Stomach (tissue), 9 donors: Measurements from ENCODE around the gene FAM163B. TPM values are rescaled to one million over a fixed set of nuclear protein-coding genes. Genes with fewer than 3 reads are reported as not detected.

ENCODE experiments used
- DNase-seq, 2 donors: peaks; one replicate each; pipeline versions ENCODE4 v3.0.0 to v3.0.0-alpha.2; 2013 to 2019
- H3K27ac ChIP-seq, 5 donors: fragments of 200-600 bp in 4 of 5; sonication (generic) in 4 of 5; one replicate each; pipeline ENCODE4 v1.5.1; 2013 to 2019; ENCODE audit warnings: mild to moderate bottlenecking in 1 of 5, moderate library complexity in 1 of 5
- H3K27me3 ChIP-seq, 3 donors: fragments of 200-600 bp; sonication (generic); one replicate each; pipeline ENCODE4 v1.5.1; 2017 to 2019; ENCODE audit warnings: mixed run types in 1 of 3
- H3K36me3 ChIP-seq, 4 donors: fragments of 200-600 bp; sonication (generic); 1 replicate in 3 of 4; 2 replicates in 1 of 4; pipeline ENCODE4 v1.5.1; 2016 to 2019
- H3K4me1 ChIP-seq, 4 donors: fragments of 200-600 bp; sonication (generic); one replicate each; pipeline ENCODE4 v1.5.1; 2016 to 2019
- H3K4me3 ChIP-seq, 4 donors: fragments of 200-600 bp; sonication (generic) in 3 of 4; one replicate each; pipeline ENCODE4 v1.5.1; 2016 to 2019; ENCODE audit warnings: mild to moderate bottlenecking in 1 of 4
- H3K9me3 ChIP-seq, 4 donors: fragments of 200-600 bp; sonication (generic); one replicate each; pipeline ENCODE4 v1.5.1; 2016 to 2019
- CTCF ChIP-seq, 7 experiments: fragments of 450-650 bp in 4 of 7; fragments of 200-600 bp in 3 of 7; sonication (generic) in 3 of 7; IDR thresholded peaks; one replicate each; pipeline ENCODE4 v1.5.1; 2016 to 2019; ENCODE audit warnings: antibody characterized with exemption in 7 of 7, control low read depth in 2 of 7, mild to moderate bottlenecking in 1 of 7
- EP300 ChIP-seq: sonication (generic); formaldehyde crosslinking; IDR thresholded peaks from one replicate; pipeline ENCODE4 v1.6.1; 2017; ENCODE audit warnings: antibody characterized with exemption
- POLR2A ChIP-seq, 4 donors: fragments of 450-650 bp; IDR thresholded peaks; one replicate each; pipeline ENCODE4 v1.6.1; 2016; ENCODE audit warnings: antibody characterized with exemption in 4 of 4, control low read depth in 2 of 4, mild to moderate bottlenecking in 1 of 4, moderate library complexity in 1 of 4
- POLR2AphosphoS5 ChIP-seq, 3 donors: sonication (generic); formaldehyde crosslinking; IDR thresholded peaks; one replicate each; pipeline ENCODE4 v1.6.1; 2016; ENCODE audit warnings: antibody characterized with exemption in 3 of 3
- WGBS, 5 donors: extraction: QIAGEN DNeasy Blood & Tissue Kit in 3 of 5; methylation state at CpG; one replicate each; pipeline versions ENCODE4 v1.1.5 to v1.1.7; 2013 to 2018; 5-methylcytosine and 5-hydroxymethylcytosine counted together
- intact Hi-C: fragments of 100-400 bp; cut with DNase I; formaldehyde crosslinking; loops from one replicate; pipeline ENCODE4 v1.15.1; 2023; ENCODE audit warnings: low total_unique reads
- polyA plus RNA-seq, 3 donors: library from polyadenylated mRNA; stranded (reverse); fragments of 200-250 nt; gene quantifications; one replicate each; pipeline ENCODE4 v1.2.3, GENCODE V29; 2013
- total RNA-seq, 5 donors: library from RNA; depleted of rRNA; stranded (reverse); fragments of >200 nt; gene quantifications; one replicate each; pipeline versions ENCODE4 v1.1.0 to v1.2.3, GENCODE V29; 2014 to 2016
- donor health status: healthy with polysubstance abuse.
- donor health status: Bipolar disorder and iron deficiency.
- donor health status: healthy.

The FAM163B gene
- total and polyA plus RNA-seq, 8 donors = not detected

DNA sequence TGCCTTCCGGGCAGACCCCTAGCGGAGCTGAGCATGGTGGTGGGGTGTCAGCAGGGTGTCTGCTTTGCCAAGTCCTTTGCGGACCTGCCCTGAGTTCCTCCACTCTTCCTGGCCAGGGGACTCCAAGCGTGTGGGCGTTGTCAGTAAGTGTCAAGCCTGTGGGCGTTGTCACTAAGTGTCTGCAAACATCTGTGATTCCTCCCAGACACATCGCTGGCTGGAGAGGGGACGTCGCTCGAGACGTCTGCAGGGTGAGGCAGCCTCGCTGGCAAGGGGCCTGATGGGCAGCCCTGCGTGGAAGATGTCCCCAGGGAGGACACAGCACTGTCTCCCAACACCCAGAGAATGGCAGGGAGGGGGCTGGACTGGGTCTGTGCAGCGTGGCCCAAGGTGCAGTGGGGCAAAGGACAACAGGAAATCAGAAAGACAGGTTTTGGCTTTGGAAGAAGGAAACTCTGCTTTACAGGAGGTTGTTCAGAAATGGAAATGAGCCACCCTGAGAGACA lies 45.8 kb downstream of the FAM163B start:
- intact Hi-C loops = no loop called here

DNA sequence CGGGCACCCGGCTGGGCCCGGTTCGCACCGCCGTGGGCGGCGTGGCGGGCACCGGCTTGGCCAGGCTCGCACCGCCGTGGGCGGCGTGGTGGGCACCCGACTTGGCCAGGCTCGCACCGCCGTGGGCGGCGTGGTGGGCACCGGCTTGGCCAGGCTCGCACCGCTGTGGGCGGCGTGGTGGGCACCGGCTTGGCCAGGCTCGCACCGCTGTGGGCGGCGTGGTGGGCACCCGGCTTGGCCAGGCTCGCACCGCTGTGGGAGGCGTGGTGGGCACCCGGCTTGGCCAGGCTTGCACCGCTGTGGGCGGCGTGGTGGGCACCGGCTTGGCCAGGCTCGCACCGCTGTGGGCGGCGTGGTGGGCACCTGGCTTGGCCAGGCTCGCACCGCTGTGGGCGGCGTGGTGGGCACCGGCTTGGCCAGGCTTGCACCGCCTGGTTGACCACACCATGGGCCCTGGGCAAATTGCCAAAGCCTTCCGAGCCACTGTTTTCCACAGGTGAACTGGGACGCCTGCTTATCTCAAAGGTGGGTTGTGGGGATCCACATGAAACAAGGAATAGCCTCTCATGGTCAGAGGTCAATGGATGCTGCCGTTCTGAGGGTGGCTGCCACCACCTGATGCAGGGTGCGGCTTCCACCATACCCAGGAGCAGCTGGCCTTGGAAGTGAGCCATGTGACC lies 46.4 kb downstream of the FAM163B start:
- 74 to 90% (median 81%) methylated on average over 14 to 48 of the region's 54 CpGs for WGBS, 5 donors
- Histone ChIP-seq H3K4me3 (no peak overlapping the region), H3K9me3 (no peaks in the 10 kb centered on the region), H3K36me3 (no peaks in the 10 kb centered on the region), H3K4me1 (peaks cover 9 to 42% (median 35%) of the 10 kb centered on the region in 4 donors), H3K27me3 (peaks cover 0 to 13% (median 0%) of the 10 kb centered on the region in 3 donors), H3K27ac (peak overlapping the region in 1 of 5 donors; percentile 7)
- TF ChIP-seq CTCF (IDR thresholded peaks at IDR 0.05) (no peak), POLR2AphosphoS5 (IDR thresholded peaks at IDR 0.05) (no peak), POLR2A (IDR thresholded peaks at IDR 0.05) (no peak), EP300 (no peak)
- no peak for DNase-seq
- intact Hi-C loops = no loop called here

More for the DNA sequence above, 45.8 kb downstream of the FAM163B start:
- no peak overlapping the region for H3K4me3 ChIP-seq
- H3K4me1 ChIP-seq = peaks cover 8 to 36% (median 30%) of the 10 kb centered on the region in 4 donors
- peak overlapping the region in 1 of 5 donors; percentile 7 for H3K27ac ChIP-seq
- H3K27me3 ChIP-seq = peaks cover 0 to 13% (median 0%) of the 10 kb centered on the region in 3 donors
- no peaks in the 10 kb centered on the region for H3K9me3 ChIP-seq
- WGBS, 5 donors = 10 to 22% (median 14%) methylated on average over 8 to 14 of the region's 14 CpGs
- DNase-seq = peak in 1 of 2 donors; percentile 71
- no peak for TF ChIP-seq POLR2AphosphoS5 (IDR thresholded peaks at IDR 0.05)
- no peak for TF ChIP-seq POLR2A (IDR thresholded peaks at IDR 0.05)
- no peak for TF ChIP-seq CTCF (IDR thresholded peaks at IDR 0.05)
- TF ChIP-seq EP300 = no peak
- no peaks in the 10 kb centered on the region for H3K36me3 ChIP-seq

GRCh38 chr9:133561976-133562554 lies 47.1 kb downstream of the FAM163B start:
- TF ChIP-seq POLR2A (IDR thresholded peaks at IDR 0.05) = no peak
- TF ChIP-seq CTCF (IDR thresholded peaks at IDR 0.05) = no peak
- TF ChIP-seq EP300 = no peak
- no peak for TF ChIP-seq POLR2AphosphoS5 (IDR thresholded peaks at IDR 0.05)
- DNase-seq = no peak
- H3K4me1 ChIP-seq = peaks cover 9 to 47% (median 38%) of the 10 kb centered on the region in 4 donors
- no peak overlapping the region for H3K27ac ChIP-seq
- 83 to 92% (median 86%) methylated on average over 19 to 28 of the region's 32 CpGs; no CpG with 5 or more reads in 1 of the 5 donors for WGBS, 5 donors
- H3K9me3 ChIP-seq = no peaks in the 10 kb centered on the region
- H3K36me3 ChIP-seq = no peaks in the 10 kb centered on the region
- no peak overlapping the region for H3K4me3 ChIP-seq
- H3K27me3 ChIP-seq = peaks cover 0 to 13% (median 0%) of the 10 kb centered on the region in 3 donors
- intact Hi-C loops = no loop called here

DNA sequence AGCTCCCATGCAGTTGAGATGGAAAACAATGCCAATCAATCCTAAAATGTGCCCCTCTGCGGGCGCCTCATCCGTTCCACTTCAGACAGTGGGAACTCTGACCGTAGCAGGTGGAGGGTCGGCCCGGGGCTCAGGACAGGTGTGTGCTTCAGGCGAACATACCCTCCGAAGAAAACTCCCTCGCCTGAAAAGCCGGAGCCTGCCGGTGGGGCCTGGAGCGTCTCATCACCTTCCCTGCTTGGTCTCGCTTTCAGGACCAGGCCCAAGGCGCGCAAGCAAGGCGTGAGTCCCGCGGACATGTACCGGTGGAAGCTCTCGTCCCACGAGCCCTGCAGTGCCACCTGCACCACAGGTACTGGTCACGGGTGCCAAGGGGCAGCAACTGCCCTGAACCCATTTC lies 48.2 kb downstream of the FAM163B start:
- Histone ChIP-seq H3K27me3 (peaks cover 0 to 13% (median 0%) of the 10 kb centered on the region in 3 donors), H3K27ac (no peak overlapping the region), H3K4me3 (no peak overlapping the region), H3K9me3 (no peaks in the 10 kb centered on the region), H3K4me1 (peaks cover 9 to 47% (median 38%) of the 10 kb centered on the region in 4 donors), H3K36me3 (no peaks in the 10 kb centered on the region)
- intact Hi-C loops = no loop called here
- no peak for DNase-seq
- WGBS, 5 donors = 89 to 96% (median 92%) methylated on average over 18 to 22 of the region's 22 CpGs
- TF ChIP-seq CTCF (IDR thresholded peaks at IDR 0.05) = no peak
